ENCODE results near the gene CDK6. TPM values are rescaled to one million over a fixed set of nuclear protein-coding genes. Genes with fewer than 3 reads are reported as not detected.
A peak's percentile ranks its signal among the peaks of the same experiment; 100 is the strongest.
"Not testable (repeated sequence)": the region's sequence is repeated elsewhere in the genome, so short reads cannot be mapped to it uniquely, and the experiment has no call there.

Gene CDK6
- total RNA-seq, 1 experiment from 2014 or later: 32.1 TPM

- Histone ChIP-seq H3K36me3 (replicated peaks; ENCODE audit: control insufficient read depth, insufficient read depth, low read length) (no peaks in the 10 kb centered on the region), H3K4me3 (ENCODE audit: insufficient read depth, low read depth, low read length) (no peak overlapping the region), H3K27me3 (ENCODE audit: control insufficient read depth, insufficient read depth, low read length) (no peaks in the 10 kb centered on the region)
- DNase-seq: no peak
Observed at GRCh38 chr7:92606985-92607384, 229.4 kb downstream of the CDK6 start.

DNA sequence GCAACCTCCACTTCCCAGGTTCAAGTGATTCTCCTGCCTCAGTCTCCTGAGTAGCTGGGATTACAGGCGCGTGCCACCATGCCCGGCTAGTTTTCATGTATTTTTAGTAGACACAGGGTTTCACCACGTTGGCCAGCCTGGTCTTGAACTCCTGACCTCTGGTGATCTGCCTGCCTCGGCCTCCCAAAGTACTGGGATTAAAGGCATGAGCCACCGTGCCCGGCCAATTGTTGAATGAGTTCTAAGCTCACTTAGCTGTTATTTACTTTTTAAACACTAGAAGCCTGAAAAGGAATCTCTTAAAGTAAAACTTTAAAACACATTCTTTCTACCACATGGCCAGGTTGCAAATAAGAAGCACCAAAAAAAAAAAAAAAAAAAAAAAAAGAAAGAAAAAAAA, 231.9 kb downstream of the CDK6 start:
- not testable (repeated sequence) for H3K27me3 ChIP-seq (ENCODE audit: control insufficient read depth, insufficient read depth, low read length); H3K4me3 ChIP-seq (ENCODE audit: insufficient read depth, low read depth, low read length); DNase-seq; H3K36me3 ChIP-seq (replicated peaks; ENCODE audit: control insufficient read depth, insufficient read depth, low read length)

- DNase-seq: no peak
Observed at GRCh38 chr7:92603089-92603445, 233.3 kb downstream of the CDK6 start.

DNA sequence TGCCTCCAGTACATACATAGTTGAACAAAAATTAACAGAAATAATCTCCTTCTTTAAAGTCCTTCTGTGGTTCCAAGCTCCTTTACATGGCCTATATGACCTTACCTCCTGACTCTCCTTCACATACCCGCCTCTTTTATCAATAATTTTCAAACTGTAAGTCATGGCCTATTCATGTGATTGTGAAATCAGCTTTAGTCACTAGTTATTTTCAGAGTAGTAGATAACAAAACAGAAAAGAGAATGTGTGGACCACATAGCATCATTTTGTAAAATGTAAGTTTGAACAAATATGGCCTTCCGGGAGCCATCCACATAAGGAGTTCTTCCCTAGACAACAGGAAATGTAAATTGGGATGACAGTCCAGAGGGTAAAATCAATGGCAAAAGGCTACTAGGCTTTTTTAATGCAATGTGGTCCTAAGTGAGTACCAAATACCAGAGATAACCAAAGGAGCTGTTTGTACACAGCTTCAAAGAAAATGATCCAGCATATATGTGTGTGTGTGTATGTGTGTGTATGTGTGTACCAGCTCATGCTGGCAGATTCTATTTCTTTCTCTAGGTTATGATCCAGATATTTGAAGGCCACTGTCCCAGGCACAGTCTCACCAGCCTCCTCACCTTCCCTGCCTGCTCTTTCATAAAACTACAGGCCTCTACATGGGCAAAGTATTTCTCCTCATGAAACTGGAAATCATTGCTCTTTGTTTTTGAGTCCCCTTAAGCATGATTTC, 233.9 kb downstream of the CDK6 start:
- no peak for DNase-seq
- Histone ChIP-seq H3K4me3 (ENCODE audit: insufficient read depth, low read depth, low read length) (no peak overlapping the region), H3K27me3 (ENCODE audit: control insufficient read depth, insufficient read depth, low read length) (no peaks in the 10 kb centered on the region), H3K36me3 (replicated peaks; ENCODE audit: control insufficient read depth, insufficient read depth, low read length) (no peaks in the 10 kb centered on the region)

More at GRCh38 chr7:92603089-92603445, 233.3 kb downstream of the CDK6 start:
- Histone ChIP-seq H3K4me3 (ENCODE audit: insufficient read depth, low read depth, low read length) (no peak overlapping the region), H3K36me3 (replicated peaks; ENCODE audit: control insufficient read depth, insufficient read depth, low read length) (no peaks in the 10 kb centered on the region), H3K27me3 (ENCODE audit: control insufficient read depth, insufficient read depth, low read length) (no peaks in the 10 kb centered on the region)

- H3K36me3 ChIP-seq (replicated peaks; ENCODE audit: control insufficient read depth, insufficient read depth, low read length): no peaks in the 10 kb centered on the region
- H3K4me3 ChIP-seq (ENCODE audit: insufficient read depth, low read depth, low read length): no peak overlapping the region
- no peak for DNase-seq
- H3K27me3 ChIP-seq (ENCODE audit: control insufficient read depth, insufficient read depth, low read length): no peaks in the 10 kb centered on the region
Observed at GRCh38 chr7:92598310-92598981, 237.9 kb downstream of the CDK6 start.

DNA sequence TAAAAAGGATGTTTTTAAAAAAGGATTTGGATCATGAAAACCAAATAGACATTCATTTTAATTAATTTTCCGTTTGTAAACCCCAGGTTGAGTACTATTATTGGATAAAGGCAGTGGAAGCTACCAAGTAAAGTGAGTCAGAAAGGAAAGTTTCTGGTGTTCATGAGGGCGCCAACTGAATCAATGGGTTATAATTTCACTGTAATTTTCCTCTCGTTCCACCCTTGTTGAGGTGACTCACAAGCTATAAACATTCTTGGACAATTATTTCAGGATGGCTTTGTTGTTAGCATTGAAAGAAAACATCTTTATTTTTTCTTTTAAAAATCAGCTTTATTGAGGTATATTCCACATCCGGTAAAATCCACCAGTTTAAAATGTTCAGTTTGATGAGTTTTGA, 241.1 kb downstream of the CDK6 start:
- Histone ChIP-seq H3K27me3 (ENCODE audit: control insufficient read depth, insufficient read depth, low read length) (peaks cover 9% of the 10 kb centered on the region), H3K36me3 (replicated peaks; ENCODE audit: control insufficient read depth, insufficient read depth, low read length) (no peaks in the 10 kb centered on the region), H3K4me3 (ENCODE audit: insufficient read depth, low read depth, low read length) (no peak overlapping the region)
- no peak for DNase-seq

DNA sequence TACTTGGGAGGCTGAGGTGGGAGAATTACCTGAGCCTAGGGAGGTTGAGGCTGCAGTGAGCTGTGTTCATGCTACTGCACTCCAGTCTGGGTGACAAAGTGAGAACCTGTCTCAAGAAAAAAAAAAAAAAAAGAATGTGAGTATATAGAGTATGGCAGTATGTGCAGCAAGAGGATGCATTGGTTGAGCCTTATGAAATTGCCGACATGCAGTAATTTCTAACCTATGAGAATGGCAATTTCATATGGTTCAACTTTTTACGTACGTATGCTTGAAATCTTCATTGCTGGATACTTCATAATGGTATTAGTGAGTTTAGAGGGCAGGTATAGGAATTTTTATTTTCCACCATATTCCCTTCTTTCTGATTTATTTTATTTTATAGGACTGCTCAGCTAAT, 241.6 kb downstream of the CDK6 start:
- Histone ChIP-seq H3K36me3 (replicated peaks; ENCODE audit: control insufficient read depth, insufficient read depth, low read length) (no peaks in the 10 kb centered on the region), H3K27me3 (ENCODE audit: control insufficient read depth, insufficient read depth, low read length) (peaks cover 9% of the 10 kb centered on the region), H3K4me3 (ENCODE audit: insufficient read depth, low read depth, low read length) (no peak overlapping the region)
- DNase-seq: no peak

GRCh38 chr7:92590711-92591310, 245.6 kb downstream of the CDK6 start:
- no peaks in the 10 kb centered on the region for H3K36me3 ChIP-seq (replicated peaks; ENCODE audit: control insufficient read depth, insufficient read depth, low read length)
- peak overlapping the region; percentile 82; the same call in 1 of the 2 replicates for H3K4me3 ChIP-seq (ENCODE audit: insufficient read depth, low read depth, low read length)
- DNase-seq: no peak
- H3K27me3 ChIP-seq (ENCODE audit: control insufficient read depth, insufficient read depth, low read length): peaks cover 9% of the 10 kb centered on the region

DNA sequence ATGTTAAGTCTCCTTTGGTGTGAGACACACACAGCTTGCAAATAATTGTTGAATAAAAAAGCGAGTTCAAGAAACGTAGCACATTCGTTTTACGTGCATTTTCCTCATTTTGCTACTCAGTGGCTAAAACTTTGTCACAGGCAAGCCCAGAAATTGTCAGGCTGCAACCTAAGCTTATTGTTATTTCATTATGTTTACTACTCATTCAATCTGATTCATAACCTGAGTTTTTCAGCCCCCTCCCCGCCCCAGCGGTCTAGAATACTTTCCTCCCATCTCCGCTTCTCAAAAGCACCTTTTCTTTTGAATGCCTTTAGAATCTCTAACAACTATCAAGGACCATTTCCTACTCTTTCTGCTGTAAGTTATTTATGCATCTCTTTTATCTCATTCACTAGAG, 247.3 kb downstream of the CDK6 start:
- no peaks in the 10 kb centered on the region for H3K36me3 ChIP-seq (replicated peaks; ENCODE audit: control insufficient read depth, insufficient read depth, low read length)
- peak overlapping the region; percentile 82 for H3K4me3 ChIP-seq (ENCODE audit: insufficient read depth, low read depth, low read length)
- H3K27me3 ChIP-seq (ENCODE audit: control insufficient read depth, insufficient read depth, low read length): peaks cover 9% of the 10 kb centered on the region
- DNase-seq: no peak

- Histone ChIP-seq H3K27me3 (ENCODE audit: control insufficient read depth, insufficient read depth, low read length) (peaks cover 9% of the 10 kb centered on the region), H3K4me3 (ENCODE audit: insufficient read depth, low read depth, low read length) (no peak overlapping the region), H3K36me3 (replicated peaks; ENCODE audit: control insufficient read depth, insufficient read depth, low read length) (no peaks in the 10 kb centered on the region)
- no peak for DNase-seq
Observed at GRCh38 chr7:92588561-92588960, 247.8 kb downstream of the CDK6 start.

DNA sequence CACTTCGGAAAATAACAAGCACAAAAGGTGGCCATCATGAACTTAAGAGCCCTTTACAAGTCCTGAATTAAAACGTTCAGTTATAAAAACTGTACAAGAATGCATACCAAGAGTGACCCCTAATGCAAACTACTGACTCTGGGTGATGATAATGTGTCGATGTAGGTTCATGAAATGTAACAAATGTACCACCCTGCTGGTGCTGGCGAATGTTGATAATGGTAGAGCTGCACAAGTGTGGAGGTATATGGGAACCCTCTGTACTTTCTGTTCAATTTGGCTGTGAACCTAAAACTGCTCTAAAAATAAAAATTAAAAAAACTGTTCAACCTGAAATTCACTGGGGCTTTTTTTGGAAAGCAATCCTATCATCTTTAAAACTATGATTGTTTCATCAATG, 249.5 kb downstream of the CDK6 start:
- Histone ChIP-seq H3K4me3 (ENCODE audit: insufficient read depth, low read depth, low read length) (no peak overlapping the region), H3K27me3 (ENCODE audit: control insufficient read depth, insufficient read depth, low read length) (peaks cover 9% of the 10 kb centered on the region), H3K36me3 (replicated peaks; ENCODE audit: control insufficient read depth, insufficient read depth, low read length) (no peaks in the 10 kb centered on the region)
- DNase-seq: no peak

- Histone ChIP-seq H3K4me3 (ENCODE audit: insufficient read depth, low read depth, low read length) (no peak overlapping the region), H3K36me3 (replicated peaks; ENCODE audit: control insufficient read depth, insufficient read depth, low read length) (no peaks in the 10 kb centered on the region), H3K27me3 (ENCODE audit: control insufficient read depth, insufficient read depth, low read length) (peaks cover 7% of the 10 kb centered on the region)
- no peak for DNase-seq
Observed at GRCh38 chr7:92586403-92586802, 250.0 kb downstream of the CDK6 start.

GRCh38 chr7:92584953-92585352, 251.4 kb downstream of the CDK6 start:
- Histone ChIP-seq H3K4me3 (ENCODE audit: insufficient read depth, low read depth, low read length) (no peak overlapping the region), H3K27me3 (ENCODE audit: control insufficient read depth, insufficient read depth, low read length) (no peaks in the 10 kb centered on the region), H3K36me3 (replicated peaks; ENCODE audit: control insufficient read depth, insufficient read depth, low read length) (peaks cover 3% of the 10 kb centered on the region)
- no peak for DNase-seq

DNA sequence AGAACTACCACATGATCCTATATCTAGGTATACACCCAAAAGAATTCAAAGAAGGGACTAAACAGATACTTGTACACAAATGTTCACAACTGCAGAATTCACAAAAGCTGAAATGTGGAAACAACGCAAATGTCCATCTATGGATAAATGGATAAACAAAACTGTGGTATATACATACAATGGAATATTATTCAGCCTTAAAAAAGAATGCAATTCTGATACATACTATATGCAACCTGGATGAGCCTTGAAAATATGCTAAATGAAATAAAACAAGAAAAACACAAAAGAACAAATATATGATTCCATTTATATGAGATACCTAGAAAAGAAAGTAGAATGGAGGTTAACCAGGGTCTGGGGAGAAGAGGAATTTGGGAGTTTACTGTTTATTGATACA, 253.4 kb downstream of the CDK6 start:
- DNase-seq: no peak
- Histone ChIP-seq H3K4me3 (ENCODE audit: insufficient read depth, low read depth, low read length) (no peak overlapping the region), H3K36me3 (replicated peaks; ENCODE audit: control insufficient read depth, insufficient read depth, low read length) (peaks cover 9% of the 10 kb centered on the region), H3K27me3 (ENCODE audit: control insufficient read depth, insufficient read depth, low read length) (no peaks in the 10 kb centered on the region)

GRCh38 chr7:92576296-92576695, 260.1 kb downstream of the CDK6 start:
- Histone ChIP-seq H3K4me3 (ENCODE audit: insufficient read depth, low read depth, low read length) (no peak overlapping the region), H3K27me3 (ENCODE audit: control insufficient read depth, insufficient read depth, low read length) (no peaks in the 10 kb centered on the region), H3K36me3 (replicated peaks; ENCODE audit: control insufficient read depth, insufficient read depth, low read length) (peaks cover 28% of the 10 kb centered on the region)
- DNase-seq: no peak

All from H7 (cell line).